Left ventricle myocardium superior (tissue), 1 donor: ENCODE results near the gene LIM2. TPM values are rescaled to one million over a fixed set of nuclear protein-coding genes. Genes with fewer than 3 reads are reported as not detected.

Experiments
- total RNA-seq: library from RNA; stranded (reverse); fragmentation: NEBNext Ultra II Directional; extraction: Animal tissue kit (Norgen Biotek cat#: 25700); gene quantifications from one replicate; pipeline ENCODE4 v1.2.1, GENCODE V29; 2021
- donor health status: DM: no; HTN: yes; CAD: no; lungs with severe emphysema.

The LIM2 gene
- total RNA-seq, 1 donor from 2014 or later: not detected

Other genes starting within 250 kb of the LIM2 start
- 0.50 TPM for gene SIGLEC7, start 245.7 kb downstream of the LIM2 start, total RNA-seq
- gene CD33, start 162.9 kb downstream of the LIM2 start, total RNA-seq: 4.4 TPM
- gene SIGLECL1, start 136.9 kb downstream of the LIM2 start, total RNA-seq: not detected
- not detected for gene IGLON5, start 76.3 kb downstream of the LIM2 start, total RNA-seq
- 0.77 TPM for gene VSIG10L, start 45.8 kb downstream of the LIM2 start, total RNA-seq
- 448 TPM for gene ETFB, start 21.6 kb downstream of the LIM2 start, total RNA-seq
- not detected for gene CLDND2, start 19.0 kb downstream of the LIM2 start, total RNA-seq
- gene NKG7, start 15.3 kb downstream of the LIM2 start, total RNA-seq: 0.99 TPM
- gene C19orf84, start 2.6 kb upstream of the LIM2 start, total RNA-seq: not detected
- 0.40 TPM for gene SIGLEC10, start 29.7 kb upstream of the LIM2 start, total RNA-seq
- gene SIGLEC8, start 70.5 kb upstream of the LIM2 start, total RNA-seq: 0.15 TPM
- not detected for gene CEACAM18, start 90.6 kb upstream of the LIM2 start, total RNA-seq
- not detected for gene SIGLEC12, start 113.8 kb upstream of the LIM2 start, total RNA-seq
- gene SIGLEC6, start 143.7 kb upstream of the LIM2 start, total RNA-seq: 0.32 TPM
- 10.7 TPM for gene ZNF175, start 183.3 kb upstream of the LIM2 start, total RNA-seq
- 0.84 TPM for gene SIGLEC5, start 242.4 kb upstream of the LIM2 start, total RNA-seq